Tibial artery (tissue), 4 donors: ENCODE measurements around the gene FCHO2.

ENCODE experiments used
- DNase-seq, 2 donors: peaks; one replicate each; pipeline ENCODE4 v3.0.0-alpha.2; 2019
- H3K27ac ChIP-seq, 2 donors: fragments of 200-600 bp; sonication (generic) in 1 of 2; 1 replicate in 1 of 2; 2 replicates in 1 of 2; pipeline ENCODE4 v1.5.1; 2018 to 2019; ENCODE audit warnings: mild to moderate bottlenecking in 1 of 2
- H3K27me3 ChIP-seq, 2 donors: fragments of 200-600 bp; sonication (generic) in 1 of 2; one replicate each; pipeline versions ENCODE4 v1.5.1 to v1.6.0; 2016 to 2019
- H3K36me3 ChIP-seq, 3 donors: fragments of 200-600 bp; sonication (generic) in 2 of 3; one replicate each; pipeline ENCODE4 v1.5.1; 2016 to 2019; ENCODE audit warnings: mild to moderate bottlenecking in 2 of 3
- H3K4me1 ChIP-seq, 4 donors: fragments of 200-600 bp; sonication (generic) in 2 of 4; 1 replicate in 3 of 4; 2 replicates in 1 of 4; pipeline ENCODE4 v1.5.1; 2016 to 2019
- H3K4me3 ChIP-seq, 2 donors: fragments of 200-600 bp; sonication (generic) in 1 of 2; 1 replicate in 1 of 2; 2 replicates in 1 of 2; pipeline ENCODE4 v1.5.1; 2018 to 2019; ENCODE audit warnings: mild to moderate bottlenecking in 2 of 2
- H3K9me3 ChIP-seq, 3 donors: fragments of 200-600 bp; sonication (generic) in 1 of 3; one replicate each; pipeline ENCODE4 v1.5.1; 2016 to 2019
- CTCF ChIP-seq, 2 experiments: fragments of 200-600 bp in 1 of 2; fragments of 450-650 bp in 1 of 2; IDR thresholded peaks; one replicate each; pipeline ENCODE4 v1.5.1; 2017 to 2019; ENCODE audit warnings: antibody characterized with exemption in 2 of 2, mild to moderate bottlenecking in 1 of 2, moderate library complexity in 1 of 2
- intact Hi-C: fragments of 100-400 bp; cut with DNase I; formaldehyde crosslinking; loops from one replicate; pipeline ENCODE4 v1.15.0; 2023; ENCODE audit warnings: low total_unique reads

The FCHO2 gene

GRCh38 chr5:72937517-72938061, 18.3 kb upstream of the FCHO2 start:
- no peak overlapping the region for H3K4me3 ChIP-seq
- no peaks in the 10 kb centered on the region for H3K9me3 ChIP-seq
- no peak overlapping the region for H3K27ac ChIP-seq
- H3K27me3 ChIP-seq: peaks cover 0 to 5% of the 10 kb centered on the region in 2 donors
- DNase-seq: no peak
- H3K4me1 ChIP-seq: no peaks in the 10 kb centered on the region
- H3K36me3 ChIP-seq: no peaks in the 10 kb centered on the region
- intact Hi-C loops: no loop called here
- TF ChIP-seq CTCF (IDR thresholded peaks at IDR 0.05): no peak

- DNase-seq: no peak
- intact Hi-C loops: no loop called here
- H3K4me3 ChIP-seq: no peak overlapping the region
- H3K36me3 ChIP-seq: no peaks in the 10 kb centered on the region
- TF ChIP-seq CTCF (IDR thresholded peaks at IDR 0.05): no peak
- no peak overlapping the region for H3K27ac ChIP-seq
- H3K9me3 ChIP-seq: no peaks in the 10 kb centered on the region
- H3K4me1 ChIP-seq: no peaks in the 10 kb centered on the region
- peaks cover 0 to 5% of the 10 kb centered on the region in 2 donors for H3K27me3 ChIP-seq
These were observed 17.6 kb upstream of the FCHO2 start for GRCh38 chr5:72938206-72938605.

GRCh38 chr5:72940082-72940481, 15.8 kb upstream of the FCHO2 start:
- TF ChIP-seq CTCF (IDR thresholded peaks at IDR 0.05): no peak
- intact Hi-C loops: no loop called here
- H3K4me3 ChIP-seq: no peak overlapping the region
- no peak overlapping the region for H3K27ac ChIP-seq
- no peaks in the 10 kb centered on the region for H3K4me1 ChIP-seq
- H3K36me3 ChIP-seq: no peaks in the 10 kb centered on the region
- DNase-seq: no peak
- H3K27me3 ChIP-seq: peaks cover 0 to 2% of the 10 kb centered on the region in 2 donors
- H3K9me3 ChIP-seq: no peaks in the 10 kb centered on the region

GRCh38 chr5:72943307-72943706, 12.5 kb upstream of the FCHO2 start:
- TF ChIP-seq CTCF (IDR thresholded peaks at IDR 0.05): no peak
- H3K9me3 ChIP-seq: no peaks in the 10 kb centered on the region
- intact Hi-C loops: no loop called here
- no peaks in the 10 kb centered on the region for H3K4me1 ChIP-seq
- no peaks in the 10 kb centered on the region for H3K36me3 ChIP-seq
- no peaks in the 10 kb centered on the region for H3K27me3 ChIP-seq
- no peak for DNase-seq
- no peak overlapping the region for H3K27ac ChIP-seq
- no peak overlapping the region for H3K4me3 ChIP-seq

GRCh38 chr5:72947498-72947897, 8.3 kb upstream of the FCHO2 start:
- intact Hi-C loops: no loop called here

More at GRCh38 chr5:72947498-72947897, 8.3 kb upstream of the FCHO2 start:
- Histone ChIP-seq H3K4me3 (no peak overlapping the region), H3K9me3 (no peaks in the 10 kb centered on the region), H3K27me3 (no peaks in the 10 kb centered on the region), H3K36me3 (no peaks in the 10 kb centered on the region), H3K27ac (no peak overlapping the region), H3K4me1 (no peaks in the 10 kb centered on the region)
- no peak for TF ChIP-seq CTCF (IDR thresholded peaks at IDR 0.05)
- DNase-seq: no peak
